ENCODE results near the gene TTC17.
"Not testable (repeated sequence)": the region's sequence is repeated elsewhere in the genome, so short reads cannot be mapped to it uniquely, and the experiment has no call there.

TTC17 gene, protein sequence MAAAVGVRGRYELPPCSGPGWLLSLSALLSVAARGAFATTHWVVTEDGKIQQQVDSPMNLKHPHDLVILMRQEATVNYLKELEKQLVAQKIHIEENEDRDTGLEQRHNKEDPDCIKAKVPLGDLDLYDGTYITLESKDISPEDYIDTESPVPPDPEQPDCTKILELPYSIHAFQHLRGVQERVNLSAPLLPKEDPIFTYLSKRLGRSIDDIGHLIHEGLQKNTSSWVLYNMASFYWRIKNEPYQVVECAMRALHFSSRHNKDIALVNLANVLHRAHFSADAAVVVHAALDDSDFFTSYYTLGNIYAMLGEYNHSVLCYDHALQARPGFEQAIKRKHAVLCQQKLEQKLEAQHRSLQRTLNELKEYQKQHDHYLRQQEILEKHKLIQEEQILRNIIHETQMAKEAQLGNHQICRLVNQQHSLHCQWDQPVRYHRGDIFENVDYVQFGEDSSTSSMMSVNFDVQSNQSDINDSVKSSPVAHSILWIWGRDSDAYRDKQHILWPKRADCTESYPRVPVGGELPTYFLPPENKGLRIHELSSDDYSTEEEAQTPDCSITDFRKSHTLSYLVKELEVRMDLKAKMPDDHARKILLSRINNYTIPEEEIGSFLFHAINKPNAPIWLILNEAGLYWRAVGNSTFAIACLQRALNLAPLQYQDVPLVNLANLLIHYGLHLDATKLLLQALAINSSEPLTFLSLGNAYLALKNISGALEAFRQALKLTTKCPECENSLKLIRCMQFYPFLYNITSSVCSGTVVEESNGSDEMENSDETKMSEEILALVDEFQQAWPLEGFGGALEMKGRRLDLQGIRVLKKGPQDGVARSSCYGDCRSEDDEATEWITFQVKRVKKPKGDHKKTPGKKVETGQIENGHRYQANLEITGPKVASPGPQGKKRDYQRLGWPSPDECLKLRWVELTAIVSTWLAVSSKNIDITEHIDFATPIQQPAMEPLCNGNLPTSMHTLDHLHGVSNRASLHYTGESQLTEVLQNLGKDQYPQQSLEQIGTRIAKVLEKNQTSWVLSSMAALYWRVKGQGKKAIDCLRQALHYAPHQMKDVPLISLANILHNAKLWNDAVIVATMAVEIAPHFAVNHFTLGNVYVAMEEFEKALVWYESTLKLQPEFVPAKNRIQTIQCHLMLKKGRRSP

GRCh38 chr11:43358801-43359421 is at the start of gene TTC17:
Gene TTC17 (plus strand): TSS chr11:43358920. CDS start chr11:43358955, 35 bp downstream.
- peak; percentile 98 for DNase-seq

DNA sequence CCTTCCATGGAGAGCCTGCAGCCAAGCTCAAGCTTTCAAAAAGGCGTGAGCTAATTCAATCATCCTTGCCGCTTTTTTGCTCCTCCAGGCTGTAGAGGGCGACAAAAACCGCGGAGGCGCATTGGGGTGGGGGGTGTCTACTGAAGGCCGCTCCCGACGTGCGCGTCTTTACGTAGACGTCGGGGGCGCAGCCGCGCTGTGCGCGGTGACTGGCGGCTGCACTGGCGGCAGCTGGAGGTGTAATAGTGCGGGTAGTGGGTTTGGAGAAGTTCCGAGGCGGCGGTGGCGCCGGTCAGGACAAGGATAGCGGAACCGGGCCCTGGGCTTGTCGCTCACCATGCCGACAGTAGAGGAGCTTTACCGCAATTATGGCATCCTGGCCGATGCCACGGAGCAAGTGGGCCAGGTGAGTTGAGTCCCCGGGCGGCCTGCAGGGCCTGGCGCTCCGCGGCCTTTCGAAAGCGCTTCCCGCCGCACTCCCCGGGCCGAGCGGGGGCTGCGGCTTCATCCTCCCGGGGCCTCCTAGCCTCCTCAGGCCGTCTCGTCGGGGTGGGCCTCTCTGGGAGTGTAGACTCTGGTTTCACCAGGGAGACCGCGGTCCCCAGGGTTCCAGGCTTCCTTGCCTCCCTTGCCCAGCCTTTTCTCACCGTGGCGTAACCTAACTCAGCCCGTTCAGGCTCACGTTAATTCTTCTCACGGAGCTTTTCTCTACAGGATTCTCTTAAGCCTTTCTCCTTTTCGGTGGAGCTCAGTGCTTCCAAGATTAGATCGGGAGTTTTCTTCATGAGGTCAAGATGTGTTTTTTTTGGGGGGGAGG is 46.7 kb upstream of the TTC17 start, which contains the start of gene API5:
Gene API5, plus strand, starts transcription at position 206 of the 817 bp plus-strand sequence. Its CDS starts 132 bp downstream, at position 338.
- DNase-seq, result peak; percentile 98

- DNase-seq, result no peak
Observed at GRCh38 chr11:43315966-43316365, 42.8 kb upstream of the TTC17 start.

DNA sequence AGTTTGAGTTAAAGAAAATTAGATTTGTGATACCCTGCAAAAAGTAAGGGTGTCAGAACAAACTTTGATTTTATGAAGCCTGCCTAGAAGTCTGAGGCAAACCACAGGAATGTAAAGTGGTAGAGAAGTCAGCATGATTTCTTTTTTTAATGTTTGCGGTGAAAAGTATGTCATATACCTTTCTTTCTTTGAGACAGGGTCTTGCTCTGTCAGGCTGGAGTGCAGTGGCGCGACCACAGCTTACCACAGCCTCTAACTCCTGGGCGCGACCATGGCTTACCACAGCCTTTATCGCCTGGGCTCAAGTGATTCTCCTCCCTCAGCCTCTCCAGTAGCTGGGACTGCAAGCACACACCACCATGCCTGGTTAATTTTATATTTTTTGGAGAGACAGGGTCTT is 42.3 kb upstream of the TTC17 start:
- no peak for DNase-seq

DNA sequence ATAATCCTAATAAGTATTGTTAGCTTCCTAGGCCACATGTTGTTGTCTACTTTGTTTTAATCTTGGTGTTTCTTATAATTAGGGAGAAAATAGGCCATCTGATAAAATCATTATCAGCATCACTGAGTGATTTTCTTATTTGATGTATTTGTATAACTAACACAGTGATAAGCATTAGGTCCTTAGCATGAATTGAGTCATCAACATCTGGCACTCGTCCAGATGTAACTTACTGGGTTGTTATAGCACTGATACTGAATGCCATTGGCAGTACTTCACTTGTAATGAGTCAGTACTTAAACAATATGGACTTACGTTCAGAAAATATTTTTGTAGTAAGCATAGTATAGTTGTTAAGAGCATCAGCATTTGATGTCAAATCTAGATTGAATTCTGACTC is 30.7 kb upstream of the TTC17 start:
- DNase-seq, result no peak

DNA sequence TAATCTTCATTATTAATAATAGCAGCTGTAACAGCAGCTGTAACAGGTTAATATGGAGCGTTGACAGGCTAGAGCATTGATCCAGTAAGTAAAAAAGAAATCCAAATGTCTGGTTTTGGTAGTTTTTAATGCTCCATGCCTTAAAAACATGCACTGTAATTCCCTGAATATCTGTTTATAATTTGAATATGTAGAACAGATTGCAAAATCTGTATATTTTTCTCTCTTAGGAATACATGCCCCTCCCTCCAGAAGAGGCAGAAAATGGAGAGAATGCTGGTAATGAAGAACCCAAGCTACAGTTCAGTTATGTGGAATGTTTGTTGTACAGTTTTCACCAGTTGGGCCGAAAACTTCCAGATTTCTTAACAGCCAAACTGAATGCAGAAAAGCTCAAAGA is 30.2 kb upstream of the TTC17 start:
- DNase-seq, result no peak

GRCh38 chr11:43341159-43341558 is 17.6 kb upstream of the TTC17 start:
- DNase-seq, result no peak

- DNase-seq, result not testable (repeated sequence)
Observed at GRCh38 chr11:43351426-43351825, 7.3 kb upstream of the TTC17 start.

DNA sequence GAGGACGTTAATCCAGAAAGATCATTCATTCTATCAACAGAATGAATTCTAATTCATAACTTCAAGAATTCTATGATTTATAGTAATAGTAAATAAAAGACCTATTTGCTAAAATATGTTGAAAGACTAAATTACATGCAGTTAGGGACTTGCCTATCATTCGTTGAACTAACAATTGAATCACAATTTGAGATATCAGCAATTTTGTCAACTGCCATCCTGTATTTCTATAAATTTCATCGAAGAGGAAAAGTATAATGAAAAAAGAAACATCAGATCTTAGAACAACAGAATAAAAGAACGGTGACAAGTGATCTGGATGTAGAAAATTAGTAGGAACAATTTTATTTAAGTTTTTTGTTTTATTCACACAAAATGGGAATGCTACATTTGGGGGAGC is 4.4 kb upstream of the TTC17 start:
- no peak for DNase-seq

- DNase-seq, result no peak
Observed at GRCh38 chr11:43356336-43356735, 2.4 kb upstream of the TTC17 start.

- DNase-seq, result no peak
Observed at GRCh38 chr11:43358279-43358800, 380 bp upstream of the TTC17 start.

- DNase-seq, result no peak
Observed at GRCh38 chr11:43359422-43359818, 700 bp downstream of the TTC17 start.

- no peak for DNase-seq
Observed at GRCh38 chr11:43360361-43361032, 1.8 kb downstream of the TTC17 start.

DNA sequence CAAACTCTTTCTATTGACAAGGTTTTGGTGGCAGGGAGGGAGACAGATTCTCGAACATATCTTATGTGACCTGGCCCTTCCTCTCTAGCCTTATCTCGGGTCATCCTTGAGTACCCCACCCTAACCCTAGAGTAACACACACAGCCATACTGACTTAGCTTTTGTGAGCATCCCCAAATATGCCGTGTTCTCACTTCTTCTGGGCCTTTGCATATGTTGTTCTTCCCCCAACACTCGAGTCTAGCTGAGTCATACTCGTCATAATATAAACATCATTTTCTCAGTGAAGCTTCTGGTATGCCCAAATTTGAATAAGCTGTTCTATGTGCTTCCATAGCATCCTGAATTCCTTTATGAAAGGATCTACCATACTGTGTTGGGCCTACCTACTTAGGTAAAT is 8.0 kb downstream of the TTC17 start:
- DNase-seq, result no peak

GRCh38 chr11:43367382-43368178 is 8.9 kb downstream of the TTC17 start:
- no peak for DNase-seq

DNA sequence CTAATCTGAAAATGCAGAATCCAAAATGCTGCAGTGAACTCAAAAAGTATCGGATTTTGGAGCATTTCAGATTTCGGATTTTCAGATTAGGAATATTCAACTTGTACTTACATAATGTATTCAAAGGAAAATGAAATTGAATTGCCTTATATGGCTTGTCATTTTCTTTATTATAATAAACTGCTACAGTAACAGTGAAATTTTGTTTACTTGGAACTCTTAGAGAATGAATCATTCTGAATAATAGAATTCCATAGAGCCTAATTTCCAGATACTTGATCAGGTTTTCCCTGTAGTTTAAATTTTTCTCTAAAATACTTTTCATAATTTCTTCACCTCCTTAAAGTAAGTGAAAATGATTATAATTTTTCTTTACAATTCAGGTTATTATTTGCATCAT is 17.3 kb downstream of the TTC17 start:
- DNase-seq, result no peak

GRCh38 chr11:43376594-43376993 is 17.9 kb downstream of the TTC17 start:
- no peak for DNase-seq

- no peak for DNase-seq
Observed at GRCh38 chr11:43377389-43377788, 18.7 kb downstream of the TTC17 start.

DNA sequence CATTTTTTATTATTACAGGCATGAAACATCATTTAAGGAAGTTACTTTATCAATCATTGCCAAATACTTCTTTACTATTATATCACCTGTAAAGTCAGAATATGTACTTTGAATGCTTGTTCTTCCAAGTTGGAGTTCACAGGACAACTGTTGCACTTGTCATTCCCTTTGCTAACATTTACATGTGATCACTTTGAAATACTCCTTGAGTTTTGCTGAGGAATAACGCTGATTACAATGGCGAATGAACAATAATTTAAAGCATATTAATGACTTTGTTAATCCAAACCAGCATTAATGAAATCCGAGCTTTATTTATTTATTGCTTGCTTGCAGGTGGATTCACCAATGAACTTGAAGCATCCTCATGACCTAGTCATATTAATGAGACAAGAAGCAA is 20.2 kb downstream of the TTC17 start:
- DNase-seq, result no peak

GRCh38 chr11:43381802-43382201 is 23.1 kb downstream of the TTC17 start:
- DNase-seq, result no peak

Measured in activated effector memory CD4-positive, alpha-beta T cell treated with anti-CD3 and anti-CD28 coated beads, Interleukin-2, amount 50 U/mL, for 16 hours (primary cell).